IMR-90 (cell line): ENCODE data around the gene FUS. TPM values are rescaled to one million over a fixed set of nuclear protein-coding genes. Genes with fewer than 3 reads are reported as not detected.

ENCODE experiments used
- ATAC-seq: fragments of 200-7000 bp; cut with Tn5 transposase; 2 replicates; pipeline ENCODE4 v1.9.1; 2020; ENCODE audit warnings: low read depth, mild to moderate bottlenecking, moderate library complexity
- BruUV-seq: library from RNA; stranded (reverse); fragments of 400-500 nt; replicated peaks from 2 replicates; lab custom pipeline; 2021; lab: Mats Ljungman, UMichigan
- CTCF ChIA-PET: fragments of 300-600 bp; formaldehyde crosslinking; extraction: SDS; loops from one replicate; lab custom pipeline; 2021; ENCODE audit warnings: antibody characterized with exemption; lab: Yijun Ruan, JAX
- POLR2A ChIA-PET: fragments of 300-600 bp; sonication (Branson Sonifier 250); formaldehyde crosslinking; loops from one replicate; lab custom pipeline; 2022; ENCODE audit warnings: antibody characterized with exemption; ENCODE audit not compliant: unreplicated experiment; lab: Charles Lee
- DNase-seq: peaks from one replicate; pipeline ENCODE4 v3.0.0; 2013
- H2AFZ ChIP-seq: replicated peaks from 2 replicates; pipeline ENCODE3; 2013; ENCODE audit warnings: low read length, mild to moderate bottlenecking; ENCODE audit not compliant: poor library complexity
- H2AK5ac ChIP-seq: 2 replicates; pipeline ENCODE4 v1.6.1; 2013; ENCODE audit warnings: low read depth, low read length, inconsistent platforms
- H2AK9ac ChIP-seq: replicated peaks from 2 replicates; pipeline ENCODE3; 2013; ENCODE audit warnings: mild to moderate bottlenecking, low read depth, low read length, moderate library complexity; ENCODE audit not compliant: poor library complexity
- H2BK120ac ChIP-seq: 2 replicates; pipeline ENCODE4 v1.6.1; 2013; ENCODE audit warnings: low read depth, low read length, inconsistent platforms
- H2BK15ac ChIP-seq: 3 replicates; pipeline ENCODE4 v1.6.1; 2013; ENCODE audit warnings: low read depth, low read length, inconsistent platforms
- H2BK20ac ChIP-seq: 2 replicates; pipeline ENCODE4 v1.6.1; 2013; ENCODE audit warnings: low read depth, mild to moderate bottlenecking, inconsistent platforms, low read length, moderate library complexity
- H2BK5ac ChIP-seq: 2 replicates; pipeline ENCODE4 v1.6.1; 2013; ENCODE audit warnings: mild to moderate bottlenecking, low read depth, low read length, inconsistent platforms; ENCODE audit not compliant: poor library complexity, severe bottlenecking
- H3K14ac ChIP-seq: replicated peaks from 2 replicates; pipeline ENCODE4 v1.6.1; 2013; ENCODE audit warnings: low read depth, low read length, inconsistent platforms
- H3K18ac ChIP-seq: 2 replicates; pipeline ENCODE4 v1.6.1; 2013; ENCODE audit warnings: low read depth, low read length, control low read depth
- H3K23ac ChIP-seq: 2 replicates; pipeline ENCODE4 v1.6.1; 2013; ENCODE audit warnings: low read depth, low read length, inconsistent platforms
- H3K27ac ChIP-seq: 2 replicates; pipeline ENCODE4 v1.5.1; 2013; ENCODE audit warnings: mild to moderate bottlenecking, control low read depth, low read length; ENCODE audit not compliant: insufficient read depth
- H3K27me3 ChIP-seq: 2 replicates; pipeline ENCODE4 v1.6.1; 2013; ENCODE audit warnings: low read length; ENCODE audit not compliant: control insufficient read depth, insufficient read depth
- H3K36me3 ChIP-seq: 2 replicates; pipeline ENCODE4 v1.6.1; 2013; ENCODE audit warnings: low read length, mixed read lengths; ENCODE audit not compliant: control insufficient read depth, insufficient read depth
- H3K4ac ChIP-seq: 2 replicates; pipeline ENCODE4 v1.6.1; 2013; ENCODE audit warnings: low read depth, low read length, inconsistent platforms
- H3K4me1 ChIP-seq: 2 replicates; pipeline ENCODE4 v1.6.1; 2013; ENCODE audit warnings: low read length, mixed read lengths; ENCODE audit not compliant: control insufficient read depth, insufficient read depth
- H3K4me2 ChIP-seq: 2 replicates; pipeline ENCODE4 v1.6.1; 2013; ENCODE audit warnings: low read depth, mild to moderate bottlenecking, control low read depth, low read length, moderate library complexity
- H3K4me3 ChIP-seq: 2 replicates; pipeline ENCODE4 v1.5.1; 2013; ENCODE audit warnings: low read depth, mild to moderate bottlenecking, control low read depth, low read length, moderate library complexity; ENCODE audit not compliant: insufficient read depth
- H3K56ac ChIP-seq: 2 replicates; pipeline ENCODE4 v1.6.1; 2013; ENCODE audit warnings: low read length, inconsistent platforms; ENCODE audit not compliant: insufficient read depth; ENCODE audit errors: extremely low read depth
- H3K79me1 ChIP-seq, 2 experiments: 2 replicates each; pipeline ENCODE4 v1.6.1; 2013; ENCODE audit warnings: low read length in 2 of 2, inconsistent platforms in 1 of 2, low read depth in 1 of 2
- H3K9ac ChIP-seq: 2 replicates; pipeline ENCODE4 v1.6.1; 2013; ENCODE audit warnings: low read depth, low read length, control low read depth
- H3K9me1 ChIP-seq: 2 replicates; pipeline ENCODE4 v1.6.1; 2013; ENCODE audit warnings: low read length, inconsistent platforms; ENCODE audit not compliant: insufficient read depth
- H3K9me3 ChIP-seq: 2 replicates; pipeline ENCODE4 v1.6.1; 2013; ENCODE audit warnings: low read length; ENCODE audit not compliant: control insufficient read depth, insufficient read depth
- H4K20me1 ChIP-seq: 2 replicates; pipeline ENCODE4 v1.6.1; 2013; ENCODE audit warnings: low read length, inconsistent platforms; ENCODE audit not compliant: insufficient read depth
- H4K5ac ChIP-seq: 2 replicates; pipeline ENCODE4 v1.6.1; 2013; ENCODE audit warnings: mild to moderate bottlenecking, low read depth, low read length, control low read depth
- H4K8ac ChIP-seq, 2 experiments: 2 replicates each; pipeline ENCODE4 v1.6.1; 2013; ENCODE audit warnings: low read depth in 2 of 2, low read length in 2 of 2, control low read depth in 1 of 2, inconsistent platforms in 1 of 2
- H4K91ac ChIP-seq: 2 replicates; pipeline ENCODE4 v1.6.1; 2013; ENCODE audit warnings: low read depth, low read length, inconsistent platforms; ENCODE audit not compliant: insufficient read depth
- CEBPB ChIP-seq: IDR thresholded peaks from 2 replicates; pipeline ENCODE4 v1.6.1; 2012; ENCODE audit warnings: low read depth, low read length, improper control_type of control experiment
- CHD1 ChIP-seq: IDR thresholded peaks from 2 replicates; pipeline ENCODE4 v1.6.1; 2012; ENCODE audit warnings: low read depth, low read length, improper control_type of control experiment
- RAD21 ChIP-seq: IDR thresholded peaks from 2 replicates; pipeline ENCODE4 v1.6.1; 2012; ENCODE audit warnings: low read length, improper control_type of control experiment
- WGBS, 2 experiments: methylation state at CpG; one replicate each; pipeline versions ENCODE4 v1.1.5 to v1.1.7; 2013; ENCODE audit warnings: missing lambda C conversion rate in 2 of 2; ENCODE audit not compliant: insufficient read length in 1 of 2; ENCODE audit errors: extremely low coverage in 2 of 2; 5-methylcytosine and 5-hydroxymethylcytosine counted together
- dilution Hi-C: fragments of 300-500 bp; cut with HindIII; formaldehyde crosslinking; loops from one replicate; pipeline ENCODE4 v1.14.3; 2018; ENCODE audit warnings: low sequenced_read_pairs; ENCODE audit not compliant: unreplicated experiment
- in situ Hi-C: fragments of 300-500 bp; cut with MboI; formaldehyde crosslinking; loops from 3 replicates; pipeline ENCODE4 v1.14.3; 2019; ENCODE audit warnings: low sequenced_read_pairs, inconsistent platforms, mixed read lengths
- intact Hi-C: fragments of 100-400 bp; cut with micrococcal nuclease; formaldehyde crosslinking; loops from 2 replicates; pipeline ENCODE4 v1.10.0; 2022
- polyA plus RNA-seq, 3 experiments: library from polyadenylated mRNA; depleted of rRNA; stranded (reverse); fragments of >200 nt; gene quantifications; 2 replicates each; pipeline ENCODE4 v1.2.3, GENCODE V29; 2012; ENCODE audit warnings: low replicate concordance in 1 of 3
- total RNA-seq: library from RNA; depleted of rRNA; stranded (reverse); fragments of >200 nt; gene quantifications from 2 replicates; pipeline ENCODE4 v1.2.3, GENCODE V29; 2012

FUS gene
- total and polyA plus RNA-seq, 2 of the 4 experiments (the other 2 are of a cell fraction) = 42.8 to 340 TPM

DNA sequence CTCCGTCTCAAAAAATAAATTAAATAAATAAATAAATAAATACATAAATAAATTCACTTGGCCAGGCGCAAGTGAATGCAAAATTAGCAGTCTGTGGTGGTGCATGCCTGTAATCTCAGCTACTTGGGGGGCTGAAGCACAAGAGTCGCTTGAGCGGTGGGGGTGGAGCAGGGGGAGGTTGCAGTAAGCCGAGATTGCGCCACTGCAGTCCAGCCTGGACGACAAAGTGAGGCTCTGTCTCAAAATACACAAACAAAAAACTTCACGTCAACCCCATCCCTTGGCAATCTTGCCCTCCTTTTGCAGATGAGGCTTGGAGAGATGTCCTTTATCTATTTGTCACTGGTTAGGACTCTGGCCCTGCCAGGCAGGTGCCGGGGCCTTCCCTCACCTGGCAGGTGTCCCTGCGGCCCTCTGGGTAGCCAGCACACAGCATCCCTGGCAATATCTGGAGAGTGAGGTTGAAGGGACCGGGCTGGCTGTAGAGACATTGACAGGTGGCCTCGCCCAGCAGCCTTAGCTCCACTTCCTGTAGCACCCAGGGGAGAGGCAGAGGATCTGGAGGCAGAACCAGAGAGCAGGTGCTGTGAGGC is 34.4 kb upstream of the FUS start:
- no peaks in the 10 kb centered on the region; the same call in 1 of the 2 replicates for H4K20me1 ChIP-seq
- H3K9ac ChIP-seq = no peak overlapping the region
- whole genome bisulfite sequencing, 2 experiments = no CpG with 5 or more reads among the region's 12 CpGs
- ATAC-seq (no peak), DNase-seq (no peak)
- peaks cover 6% of the 10 kb centered on the region for H3K4me1 ChIP-seq
- H3K36me3 ChIP-seq = no peaks in the 10 kb centered on the region
- no peak overlapping the region for H2BK5ac ChIP-seq
- in situ Hi-C loops = no loop called here
- POLR2A ChIA-PET = no interaction called here
- no peak overlapping the region for H2BK15ac ChIP-seq
- H3K27me3 ChIP-seq = peaks cover 36% of the 10 kb centered on the region
- no peak overlapping the region for H4K8ac ChIP-seq
- no TSS peak for BruUV-seq
- H3K23ac ChIP-seq = no peak overlapping the region
- no peaks in the 10 kb centered on the region for H3K9me1 ChIP-seq
- H3K79me1 ChIP-seq = no peaks in the 10 kb centered on the region
- H2AK5ac ChIP-seq = no peak overlapping the region
- H3K9me3 ChIP-seq = no peaks in the 10 kb centered on the region
- H4K91ac ChIP-seq = no peak overlapping the region
- H3K27ac ChIP-seq = no peak overlapping the region
- H3K4me3 ChIP-seq = no peak overlapping the region
- H3K4ac ChIP-seq = no peak overlapping the region
- H3K14ac ChIP-seq = no peak overlapping the region
- no peak overlapping the region for H3K56ac ChIP-seq
- H3K18ac ChIP-seq = no peak overlapping the region
- no peak overlapping the region for H2AK9ac ChIP-seq
- H4K5ac ChIP-seq = no peak overlapping the region
- H3K4me2 ChIP-seq = no peak overlapping the region
- intact Hi-C loops = no loop called here
- no peak overlapping the region for H2BK120ac ChIP-seq
- no peak overlapping the region for H2BK20ac ChIP-seq
- CTCF ChIA-PET = no interaction called here
- H2AFZ ChIP-seq = no peak overlapping the region
- dilution Hi-C loops = no loop called here
- TF ChIP-seq CEBPB (peak; percentile 43; the same call in 1 of the 2 replicates), CHD1 (no peak), RAD21 (no peak)
